SK-N-SH treated with all-trans-retinoic acid at 6 μM for 48 hours (cell line): ENCODE results near the gene SNX21.

Source experiments
- ATAC-seq: fragments of 200-7000 bp; cut with Tn5 transposase; 3 replicates; pipeline ENCODE4 v1.9.1; 2020; ENCODE audit warnings: mild to moderate bottlenecking, moderate library complexity
- BACH2 ChIP-seq: fragments of 250-450 bp; sonication (Bioruptor Pico); IDR thresholded peaks from 2 replicates; pipeline ENCODE4 v1.9.0; 2021; ENCODE audit warnings: mild to moderate bottlenecking, borderline replicate concordance
- ESRRG ChIP-seq: fragments of 250-450 bp; sonication (Bioruptor Pico); IDR thresholded peaks from 2 replicates; pipeline ENCODE4 v1.6.1; 2021; ENCODE audit warnings: mild to moderate bottlenecking
- GLIS3 ChIP-seq: fragments of 250-450 bp; sonication (Bioruptor Pico); IDR thresholded peaks from 2 replicates; pipeline ENCODE4 v1.5.0; 2020; ENCODE audit warnings: mild to moderate bottlenecking, moderate library complexity
- ISL1 ChIP-seq: fragments of 250-450 bp; sonication (Bioruptor Pico); IDR thresholded peaks from 2 replicates; pipeline ENCODE4 v2.1.2; 2022; ENCODE audit warnings: mild to moderate bottlenecking, moderate library complexity
- OSR1 ChIP-seq: fragments of 250-450 bp; sonication (Bioruptor Pico); IDR thresholded peaks from 2 replicates; pipeline ENCODE4 v1.8.0; 2022; ENCODE audit warnings: moderate library complexity, mild to moderate bottlenecking, inconsistent platforms
- PPARA ChIP-seq: fragments of 250-450 bp; sonication (Bioruptor Pico); IDR thresholded peaks from 2 replicates; pipeline ENCODE4 v1.5.0; 2020; ENCODE audit warnings: mild to moderate bottlenecking, borderline replicate concordance
- RARB ChIP-seq: fragments of 250-450 bp; sonication (Bioruptor Pico); IDR thresholded peaks from 2 replicates; pipeline ENCODE4 v1.8.0; 2021; ENCODE audit warnings: mild to moderate bottlenecking, moderate library complexity
- SNAI2 ChIP-seq: fragments of 250-450 bp; sonication (Bioruptor Pico); IDR thresholded peaks from 2 replicates; pipeline ENCODE4 v1.5.0; 2020; ENCODE audit warnings: mild to moderate bottlenecking, moderate library complexity
- TCF4 ChIP-seq: fragments of 250-450 bp; sonication (Bioruptor Pico); IDR thresholded peaks from 2 replicates; pipeline ENCODE4 v1.8.0; 2021; ENCODE audit warnings: mild to moderate bottlenecking, moderate library complexity, borderline replicate concordance
- TOX ChIP-seq: fragments of 250-450 bp; sonication (Bioruptor Pico); IDR thresholded peaks from 2 replicates; pipeline ENCODE4 v1.8.0; 2021; ENCODE audit warnings: mild to moderate bottlenecking, moderate library complexity, borderline replicate concordance
- ZC3H10 ChIP-seq: fragments of 250-450 bp; sonication (Bioruptor Pico); IDR thresholded peaks from 2 replicates; pipeline ENCODE4 v1.5.1; 2021; ENCODE audit warnings: mild to moderate bottlenecking, moderate library complexity
- ZFP30 ChIP-seq: fragments of 450-650 bp; formaldehyde crosslinking; IDR thresholded peaks from 2 replicates; pipeline ENCODE4 v1.5.0; 2022; ENCODE audit warnings: mild to moderate bottlenecking, moderate library complexity
- ZNF565 ChIP-seq: fragments of 450-650 bp; formaldehyde crosslinking; conservative IDR thresholded peaks from 2 replicates; pipeline ENCODE4 v1.5.0; 2020; ENCODE audit warnings: low read depth, mild to moderate bottlenecking, moderate library complexity
- ZNF8 ChIP-seq: fragments of 450-650 bp; formaldehyde crosslinking; IDR thresholded peaks from 2 replicates; pipeline ENCODE4 v1.5.0; 2020; ENCODE audit warnings: mild to moderate bottlenecking, moderate library complexity
- TF ChIP-seq, protein P1 (sequence below): fragments of 250-450 bp; sonication (Bioruptor Pico); IDR thresholded peaks from 2 replicates; pipeline ENCODE4 v1.8.0; 2021; ENCODE audit warnings: low read depth, mild to moderate bottlenecking, moderate library complexity, borderline replicate concordance
- TF ChIP-seq, protein P2 (sequence below): fragments of 250-450 bp; sonication (Bioruptor Pico); IDR thresholded peaks from 2 replicates; pipeline ENCODE4 v1.5.1; 2020; ENCODE audit warnings: low read depth, mild to moderate bottlenecking, moderate library complexity
- TF ChIP-seq, protein P3 (sequence below): fragments of 250-450 bp; sonication (Bioruptor Pico); IDR thresholded peaks from 2 replicates; pipeline ENCODE4 v1.5.0; 2020; ENCODE audit warnings: mild to moderate bottlenecking, moderate library complexity

Gene SNX21

DNA sequence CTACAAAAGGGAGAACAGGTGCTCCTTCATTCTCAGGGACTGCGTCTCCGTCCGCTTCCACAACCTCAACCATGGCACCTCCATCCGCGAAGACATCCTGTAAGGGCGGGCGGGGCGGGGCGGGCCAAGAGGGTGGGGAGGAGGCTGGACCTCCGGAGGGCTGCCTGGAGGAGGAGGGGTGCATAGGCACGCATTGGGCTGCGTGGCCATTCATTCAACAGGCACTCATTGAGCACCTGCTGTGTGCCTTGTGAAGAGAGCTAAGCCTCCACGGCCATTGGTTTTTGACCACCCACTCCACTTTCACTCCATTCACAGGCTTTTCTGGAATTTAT lies 24.2 kb downstream of the SNX21 start:
- TF ChIP-seq RARB, result no peak
- TF ChIP-seq, protein P1, sequence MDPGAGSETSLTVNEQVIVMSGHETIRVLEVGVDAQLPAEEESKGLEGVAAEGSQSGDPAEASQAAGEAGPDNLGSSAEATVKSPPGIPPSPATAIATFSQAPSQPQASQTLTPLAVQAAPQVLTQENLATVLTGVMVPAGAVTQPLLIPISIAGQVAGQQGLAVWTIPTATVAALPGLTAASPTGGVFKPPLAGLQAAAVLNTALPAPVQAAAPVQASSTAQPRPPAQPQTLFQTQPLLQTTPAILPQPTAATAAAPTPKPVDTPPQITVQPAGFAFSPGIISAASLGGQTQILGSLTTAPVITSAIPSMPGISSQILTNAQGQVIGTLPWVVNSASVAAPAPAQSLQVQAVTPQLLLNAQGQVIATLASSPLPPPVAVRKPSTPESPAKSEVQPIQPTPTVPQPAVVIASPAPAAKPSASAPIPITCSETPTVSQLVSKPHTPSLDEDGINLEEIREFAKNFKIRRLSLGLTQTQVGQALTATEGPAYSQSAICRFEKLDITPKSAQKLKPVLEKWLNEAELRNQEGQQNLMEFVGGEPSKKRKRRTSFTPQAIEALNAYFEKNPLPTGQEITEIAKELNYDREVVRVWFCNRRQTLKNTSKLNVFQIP, result no peak
- TF ChIP-seq, protein P2, sequence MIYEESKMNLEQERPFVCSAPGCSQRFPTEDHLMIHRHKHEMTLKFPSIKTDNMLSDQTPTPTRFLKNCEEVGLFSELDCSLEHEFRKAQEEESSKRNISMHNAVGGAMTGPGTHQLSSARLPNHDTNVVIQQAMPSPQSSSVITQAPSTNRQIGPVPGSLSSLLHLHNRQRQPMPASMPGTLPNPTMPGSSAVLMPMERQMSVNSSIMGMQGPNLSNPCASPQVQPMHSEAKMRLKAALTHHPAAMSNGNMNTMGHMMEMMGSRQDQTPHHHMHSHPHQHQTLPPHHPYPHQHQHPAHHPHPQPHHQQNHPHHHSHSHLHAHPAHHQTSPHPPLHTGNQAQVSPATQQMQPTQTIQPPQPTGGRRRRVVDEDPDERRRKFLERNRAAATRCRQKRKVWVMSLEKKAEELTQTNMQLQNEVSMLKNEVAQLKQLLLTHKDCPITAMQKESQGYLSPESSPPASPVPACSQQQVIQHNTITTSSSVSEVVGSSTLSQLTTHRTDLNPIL, result no peak
- peak; percentile 33 for ATAC-seq

DNA sequence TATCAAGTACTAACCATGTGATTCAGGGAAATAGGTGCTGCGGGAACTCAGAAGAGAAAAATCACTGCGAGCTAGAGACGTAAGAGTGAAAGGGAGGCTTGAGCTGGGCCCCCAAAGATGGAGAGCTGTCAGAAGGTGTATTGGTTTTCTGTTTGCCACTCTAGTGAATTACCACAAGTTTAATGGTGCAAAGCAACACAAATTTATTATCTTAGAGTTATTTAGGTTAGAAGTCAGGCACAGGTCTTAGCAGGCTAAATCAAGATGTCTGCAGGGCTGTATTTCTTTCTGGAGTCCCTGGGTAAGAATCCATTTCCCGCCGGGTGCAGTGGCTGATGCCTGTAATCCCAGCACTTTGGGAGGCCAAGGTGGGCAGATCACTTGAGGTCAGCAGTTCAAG lies 26.3 kb downstream of the SNX21 start:
- TF ChIP-seq PPARA (no peak), RARB (no peak), TOX (no peak), ESRRG (CRISPR knock-in tag) (no peak), TCF4 (CRISPR knock-in tag) (no peak), ZNF565 (CRISPR knock-in tag) (no peak), ZFP30 (CRISPR knock-in tag) (no peak), BACH2 (CRISPR knock-in tag) (no peak), OSR1 (CRISPR knock-in tag) (no peak), ZNF8 (CRISPR knock-in tag) (no peak), ISL1 (CRISPR knock-in tag) (no peak), ZC3H10 (CRISPR knock-in tag) (no peak)
- TF ChIP-seq, protein P2, result no peak
- TF ChIP-seq, protein P3, sequence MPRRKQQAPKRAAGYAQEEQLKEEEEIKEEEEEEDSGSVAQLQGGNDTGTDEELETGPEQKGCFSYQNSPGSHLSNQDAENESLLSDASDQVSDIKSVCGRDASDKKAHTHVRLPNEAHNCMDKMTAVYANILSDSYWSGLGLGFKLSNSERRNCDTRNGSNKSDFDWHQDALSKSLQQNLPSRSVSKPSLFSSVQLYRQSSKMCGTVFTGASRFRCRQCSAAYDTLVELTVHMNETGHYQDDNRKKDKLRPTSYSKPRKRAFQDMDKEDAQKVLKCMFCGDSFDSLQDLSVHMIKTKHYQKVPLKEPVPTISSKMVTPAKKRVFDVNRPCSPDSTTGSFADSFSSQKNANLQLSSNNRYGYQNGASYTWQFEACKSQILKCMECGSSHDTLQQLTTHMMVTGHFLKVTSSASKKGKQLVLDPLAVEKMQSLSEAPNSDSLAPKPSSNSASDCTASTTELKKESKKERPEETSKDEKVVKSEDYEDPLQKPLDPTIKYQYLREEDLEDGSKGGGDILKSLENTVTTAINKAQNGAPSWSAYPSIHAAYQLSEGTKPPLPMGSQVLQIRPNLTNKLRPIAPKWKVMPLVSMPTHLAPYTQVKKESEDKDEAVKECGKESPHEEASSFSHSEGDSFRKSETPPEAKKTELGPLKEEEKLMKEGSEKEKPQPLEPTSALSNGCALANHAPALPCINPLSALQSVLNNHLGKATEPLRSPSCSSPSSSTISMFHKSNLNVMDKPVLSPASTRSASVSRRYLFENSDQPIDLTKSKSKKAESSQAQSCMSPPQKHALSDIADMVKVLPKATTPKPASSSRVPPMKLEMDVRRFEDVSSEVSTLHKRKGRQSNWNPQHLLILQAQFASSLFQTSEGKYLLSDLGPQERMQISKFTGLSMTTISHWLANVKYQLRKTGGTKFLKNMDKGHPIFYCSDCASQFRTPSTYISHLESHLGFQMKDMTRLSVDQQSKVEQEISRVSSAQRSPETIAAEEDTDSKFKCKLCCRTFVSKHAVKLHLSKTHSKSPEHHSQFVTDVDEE (CRISPR knock-in tag), result no peak
- TF ChIP-seq, protein P1, result no peak
- no peak for ATAC-seq

DNA sequence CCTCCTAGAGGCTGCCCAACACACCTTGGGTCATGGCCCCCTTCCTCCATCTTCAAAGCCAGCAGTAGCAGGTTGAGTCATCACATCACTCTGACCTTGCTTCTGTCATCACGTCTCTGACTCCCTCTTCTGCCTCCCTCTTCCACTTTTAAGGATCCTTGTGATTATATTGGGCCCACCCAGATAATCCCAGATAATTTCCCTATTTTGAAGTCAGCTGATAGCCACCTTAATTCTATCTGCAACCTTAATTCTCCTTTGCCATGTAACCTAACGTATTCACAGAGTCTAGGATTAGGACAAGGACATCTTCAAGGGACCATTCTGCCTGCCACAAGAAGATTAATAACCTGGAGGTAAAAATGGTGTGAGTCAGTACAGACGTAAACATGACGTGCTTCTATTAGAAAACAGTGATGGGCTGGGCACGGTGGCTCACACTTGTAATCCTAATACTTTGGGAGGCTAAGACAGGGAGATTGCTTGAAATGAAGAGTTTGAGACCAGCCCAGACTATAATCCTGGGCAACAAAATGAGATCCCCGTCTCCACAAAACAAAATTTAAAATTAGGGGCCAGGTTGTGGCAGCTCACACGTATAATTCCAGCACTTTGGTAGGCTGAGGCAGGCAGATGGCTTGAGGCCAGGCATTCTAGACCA lies 27.1 kb downstream of the SNX21 start:
- no peak for ATAC-seq
- TF ChIP-seq, protein P1, result no peak
- TF ChIP-seq, protein P2, result no peak
- TF ChIP-seq SNAI2 (CRISPR knock-in tag) (no peak), RARB (no peak), GLIS3 (CRISPR knock-in tag) (no peak), OSR1 (CRISPR knock-in tag) (no peak)
